SK-N-MC (cell line): ENCODE data around the gene SLC10A2.

Source experiments
- DNase-seq: peaks from one replicate; pipeline ENCODE4 v3.0.0-alpha.2; 2011; ENCODE audit warnings: low read depth, low spot score
- H3K27ac ChIP-seq: fragments of 200-600 bp; sonication (generic); 2 replicates; pipeline ENCODE4 v1.5.1; 2016; ENCODE audit warnings: mixed run types
- H3K36me3 ChIP-seq: fragments of 200-600 bp; sonication (generic); 2 replicates; pipeline ENCODE4 v1.6.1; 2017; ENCODE audit warnings: antibody characterized with exemption, low read length, mixed read lengths; ENCODE audit not compliant: insufficient read depth
- H3K4me3 ChIP-seq: fragments of 200-600 bp; sonication (generic); 2 replicates; pipeline ENCODE4 v1.5.1; 2016
- H3K9ac ChIP-seq: fragments of 200-600 bp; sonication (generic); 2 replicates; pipeline ENCODE4 v1.8.0; 2017; ENCODE audit warnings: mixed run types, mixed read lengths; ENCODE audit not compliant: insufficient read length
- H3K9me3 ChIP-seq: fragments of 200-600 bp; sonication (generic); 2 replicates; pipeline ENCODE4 v1.6.1; 2017; ENCODE audit warnings: low read depth, mild to moderate bottlenecking, antibody characterized with exemption, low read length, moderate library complexity, mixed read lengths
- EZH2 ChIP-seq: fragments of 200-600 bp; sonication (generic); IDR thresholded peaks from one replicate; pipeline ENCODE4 v1.6.1; 2017; ENCODE audit warnings: antibody characterized with exemption
- FOXP2 ChIP-seq: optimal IDR thresholded peaks from 2 replicates; pipeline ENCODE3; 2011; ENCODE audit warnings: mild to moderate bottlenecking, moderate library complexity; ENCODE audit not compliant: insufficient read depth; ENCODE audit errors: extremely low read length, control extremely low read depth
- POLR2AphosphoS5 ChIP-seq: IDR thresholded peaks from 2 replicates; pipeline ENCODE4 v1.6.1; 2012; ENCODE audit warnings: mild to moderate bottlenecking, low read depth, low read length, borderline replicate concordance

Gene SLC10A2

GRCh38 chr13:103030776-103031175 lies 35.4 kb downstream of the SLC10A2 start:
- no peak for DNase-seq
- Histone ChIP-seq H3K4me3 (no peak overlapping the region), H3K36me3 (no peaks in the 10 kb centered on the region), H3K9ac (no peak overlapping the region), H3K9me3 (no peaks in the 10 kb centered on the region), H3K27ac (no peak overlapping the region)
- no peak for TF ChIP-seq FOXP2
- no peak for TF ChIP-seq EZH2
- TF ChIP-seq POLR2AphosphoS5: no peak

- Histone ChIP-seq H3K36me3 (no peaks in the 10 kb centered on the region), H3K9me3 (no peaks in the 10 kb centered on the region), H3K4me3 (no peak overlapping the region), H3K27ac (no peak overlapping the region), H3K9ac (no peak overlapping the region)
- DNase-seq: no peak
- TF ChIP-seq POLR2AphosphoS5 (no peak), FOXP2 (no peak), EZH2 (no peak)
These were observed 36.4 kb downstream of the SLC10A2 start for GRCh38 chr13:103029798-103030197.

- TF ChIP-seq EZH2 (no peak), FOXP2 (no peak), POLR2AphosphoS5 (no peak)
- no peaks in the 10 kb centered on the region for H3K36me3 ChIP-seq
- H3K27ac ChIP-seq: no peak overlapping the region
- no peaks in the 10 kb centered on the region for H3K9me3 ChIP-seq
- no peak overlapping the region for H3K9ac ChIP-seq
- DNase-seq: no peak
- no peak overlapping the region for H3K4me3 ChIP-seq
These were observed 43.9 kb downstream of the SLC10A2 start for GRCh38 chr13:103022336-103022735.

DNA sequence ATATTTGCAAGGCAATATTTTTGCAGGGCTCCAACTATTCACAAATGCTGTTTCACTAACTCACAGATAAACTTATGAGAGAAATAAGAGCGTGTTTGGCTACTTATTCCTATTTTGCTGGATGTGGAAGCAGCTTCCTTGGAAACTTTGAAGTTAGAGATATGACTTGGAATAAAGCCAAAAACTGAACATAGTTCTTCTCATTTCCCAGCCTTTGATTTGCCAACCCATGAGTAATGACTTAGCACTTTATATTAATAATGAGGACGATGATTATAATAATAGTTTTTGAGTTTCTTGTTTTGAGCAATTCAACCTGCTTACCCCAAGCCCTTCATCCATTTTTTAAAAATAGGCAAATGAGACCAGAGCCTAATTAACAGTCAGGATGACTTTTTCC lies 47.7 kb downstream of the SLC10A2 start:
- H3K4me3 ChIP-seq: no peak overlapping the region
- H3K27ac ChIP-seq: no peak overlapping the region
- no peaks in the 10 kb centered on the region for H3K9me3 ChIP-seq
- no peaks in the 10 kb centered on the region for H3K36me3 ChIP-seq
- no peak for DNase-seq
- H3K9ac ChIP-seq: no peak overlapping the region
- no peak for TF ChIP-seq EZH2
- TF ChIP-seq FOXP2: no peak
- no peak for TF ChIP-seq POLR2AphosphoS5

DNA sequence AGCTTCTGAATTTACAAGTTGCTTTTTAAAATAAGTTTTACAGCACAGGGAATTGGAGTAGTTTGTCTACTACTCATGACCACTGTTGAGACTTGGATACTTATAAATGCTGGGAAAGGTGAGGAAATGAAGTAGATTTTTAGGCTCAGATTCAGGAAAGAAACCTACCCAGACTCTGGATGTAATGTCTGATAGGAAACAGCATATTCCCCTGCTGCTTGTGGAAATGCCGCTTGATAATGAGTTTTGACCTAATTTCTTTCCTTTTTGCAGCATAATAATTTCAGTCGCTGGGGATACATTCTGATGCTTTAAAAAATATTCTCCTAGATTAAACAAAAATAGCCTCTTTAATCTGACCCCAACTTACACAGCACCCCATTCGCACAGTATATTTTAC lies 53.6 kb downstream of the SLC10A2 start:
- no peak for DNase-seq
- H3K27ac ChIP-seq: no peak overlapping the region
- no peak for TF ChIP-seq POLR2AphosphoS5
- TF ChIP-seq FOXP2: no peak
- TF ChIP-seq EZH2: no peak
- no peaks in the 10 kb centered on the region for H3K9me3 ChIP-seq
- no peaks in the 10 kb centered on the region for H3K36me3 ChIP-seq
- H3K4me3 ChIP-seq: no peak overlapping the region
- H3K9ac ChIP-seq: no peak overlapping the region

DNA sequence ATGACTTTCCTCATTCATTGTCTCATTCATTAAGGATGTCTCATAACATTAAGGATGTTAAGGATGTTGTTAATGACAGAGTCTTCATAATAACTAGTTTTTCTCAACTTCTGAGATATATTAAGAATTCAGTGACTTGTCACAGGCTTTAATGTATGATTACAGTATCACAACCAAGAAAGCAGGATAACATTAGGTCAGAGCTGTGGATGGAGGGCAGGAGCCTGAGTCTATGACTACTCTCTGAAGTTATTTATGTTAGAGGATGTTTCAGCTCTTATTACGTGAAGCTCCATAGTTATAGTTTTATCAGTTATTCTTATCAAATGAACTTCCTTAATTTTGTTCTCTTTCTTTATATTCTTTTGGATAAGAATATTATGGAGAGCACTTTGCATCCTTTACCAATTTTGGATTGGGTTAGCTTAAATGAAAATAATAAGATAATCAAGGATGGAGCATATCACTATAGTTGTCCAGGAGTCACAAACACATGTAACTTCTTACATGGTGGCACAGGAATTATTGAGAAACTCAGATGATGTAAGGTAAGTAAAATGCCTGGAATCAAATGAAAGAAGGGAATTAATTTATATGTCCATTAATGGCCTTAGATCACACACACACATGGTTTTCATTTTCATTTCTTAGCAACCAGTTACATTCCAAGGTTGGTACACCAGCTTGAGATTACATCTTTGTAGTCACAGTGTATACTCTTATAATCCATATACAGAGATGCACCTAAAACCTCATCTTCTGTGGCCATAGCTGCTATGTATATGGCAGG lies 57.0 kb downstream of the SLC10A2 start:
- Histone ChIP-seq H3K9me3 (no peaks in the 10 kb centered on the region), H3K36me3 (no peaks in the 10 kb centered on the region), H3K4me3 (no peak overlapping the region), H3K9ac (no peak overlapping the region), H3K27ac (no peak overlapping the region)
- TF ChIP-seq FOXP2 (no peak), POLR2AphosphoS5 (no peak), EZH2 (no peak)
- DNase-seq: no peak

- TF ChIP-seq POLR2AphosphoS5 (no peak), FOXP2 (no peak), EZH2 (no peak)
- no peak overlapping the region for H3K27ac ChIP-seq
- no peaks in the 10 kb centered on the region for H3K9me3 ChIP-seq
- H3K4me3 ChIP-seq: no peak overlapping the region
- DNase-seq: no peak
- no peak overlapping the region for H3K9ac ChIP-seq
- H3K36me3 ChIP-seq: no peaks in the 10 kb centered on the region
These were observed 58.8 kb downstream of the SLC10A2 start for GRCh38 chr13:103007427-103007762.

DNA sequence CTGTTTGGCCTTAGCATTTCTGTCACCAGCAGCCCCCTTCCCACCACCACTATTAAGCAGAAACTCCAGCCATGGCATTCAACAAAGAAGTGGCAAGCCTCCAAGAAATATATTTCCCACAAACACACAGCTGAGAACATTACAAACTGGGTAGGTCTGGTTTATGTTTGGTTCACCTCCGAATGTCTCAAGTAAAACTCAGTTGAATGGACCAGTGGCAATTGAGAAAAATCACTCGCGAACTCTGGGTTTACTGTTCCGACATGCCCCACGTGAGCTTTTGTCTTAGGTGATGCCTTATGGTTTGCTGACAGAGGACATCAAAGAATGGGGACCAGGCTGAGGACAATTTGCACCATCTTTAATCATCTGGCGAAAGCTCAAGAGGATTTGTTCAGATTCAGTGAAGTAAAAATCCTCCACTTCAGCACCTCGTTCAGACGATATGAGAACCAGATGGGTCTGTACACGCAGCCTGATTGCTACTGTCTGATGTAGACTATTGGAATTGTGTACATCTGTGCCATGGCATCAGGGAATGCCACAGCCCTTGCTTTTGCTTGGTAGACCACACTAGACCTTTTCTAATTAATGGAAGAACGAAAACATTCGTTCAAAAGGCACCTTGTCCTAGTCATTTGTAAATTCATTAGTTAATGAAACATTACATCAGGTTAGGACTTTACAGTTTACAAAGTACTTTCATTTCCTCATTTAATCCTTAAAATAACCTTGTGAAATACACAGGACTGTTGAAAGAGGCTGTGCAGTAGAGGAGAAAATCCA lies 59.4 kb downstream of the SLC10A2 start:
- no peaks in the 10 kb centered on the region for H3K36me3 ChIP-seq
- H3K9ac ChIP-seq: no peak overlapping the region
- no peaks in the 10 kb centered on the region for H3K9me3 ChIP-seq
- TF ChIP-seq POLR2AphosphoS5: no peak
- no peak for TF ChIP-seq FOXP2
- no peak for TF ChIP-seq EZH2
- no peak overlapping the region for H3K4me3 ChIP-seq
- no peak for DNase-seq
- no peak overlapping the region for H3K27ac ChIP-seq
